Cardiac fibroblast (primary cell): Measurements from ENCODE around the gene ABCF2.

ENCODE experiments used
- DNase-seq, 2 donors: peaks; one replicate each; pipeline versions ENCODE4 v3.0.0 to v3.0.0-alpha.2; 2010; ENCODE audit warnings: low read depth in 2 of 2
- H3K4me3 ChIP-seq, 2 donors: replicated peaks in 1 of 2; 1 replicate in 1 of 2; 2 replicates in 1 of 2; pipeline ENCODE4 v1.5.1; 2011; ENCODE audit warnings: low read depth in 2 of 2, low read length in 2 of 2, mild to moderate bottlenecking in 2 of 2, moderate library complexity in 1 of 2
- CTCF ChIP-seq: IDR thresholded peaks from one replicate; pipeline ENCODE4 v1.5.1; 2011; ENCODE audit warnings: low read depth, mild to moderate bottlenecking, low read length, inconsistent platforms

The ABCF2 gene

GRCh38 chr7:151204383-151205032 is 22.5 kb downstream of the ABCF2 start:
- DNase-seq = no peak
- no peak for TF ChIP-seq CTCF
- no peak overlapping the region for H3K4me3 ChIP-seq

GRCh38 chr7:151202836-151203235 is 24.2 kb downstream of the ABCF2 start:
- no peak overlapping the region for H3K4me3 ChIP-seq
- DNase-seq = no peak
- TF ChIP-seq CTCF = no peak

- no peak overlapping the region for H3K4me3 ChIP-seq
- no peak for DNase-seq
- TF ChIP-seq CTCF = no peak
These were observed 25.3 kb downstream of the ABCF2 start for GRCh38 chr7:151201751-151202150.

- no peak overlapping the region for H3K4me3 ChIP-seq
- TF ChIP-seq CTCF = no peak
- DNase-seq = no peak
These were observed 25.7 kb downstream of the ABCF2 start for GRCh38 chr7:151201344-151201743.

GRCh38 chr7:151198945-151199848 is 27.8 kb downstream of the ABCF2 start:
- no peak overlapping the region for H3K4me3 ChIP-seq
- DNase-seq = no peak
- no peak for TF ChIP-seq CTCF

GRCh38 chr7:151197932-151198331 is 29.1 kb downstream of the ABCF2 start:
- H3K4me3 ChIP-seq = no peak overlapping the region
- DNase-seq = no peak
- TF ChIP-seq CTCF = no peak
